Measurements from ENCODE around the gene PLXNB3. TPM values are rescaled to one million over a fixed set of nuclear protein-coding genes. Genes with fewer than 3 reads are reported as not detected.

The PLXNB3 gene
- total RNA-seq, 2 donors from 2014 or later, result 40.8 to 52.2 TPM

DNA sequence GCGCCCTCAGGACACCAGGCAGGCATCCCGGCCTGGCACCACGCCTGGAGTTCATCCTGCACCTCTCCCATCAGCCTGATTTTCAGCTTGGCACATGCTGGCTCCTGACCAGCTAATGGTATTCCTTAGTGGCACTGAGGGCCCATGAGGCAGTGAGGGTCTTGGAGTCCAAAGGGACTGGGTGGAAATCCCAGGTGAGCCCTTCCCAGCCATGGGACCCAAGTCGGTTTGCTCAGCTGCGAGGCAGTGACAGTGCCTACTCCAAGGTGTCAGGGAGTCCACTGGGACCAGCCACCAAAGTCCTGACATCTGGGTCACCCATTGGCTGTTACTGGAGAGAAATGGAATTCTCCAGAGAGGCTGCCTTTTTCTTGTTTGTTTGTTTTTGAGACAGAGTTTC, 35.3 kb downstream of the PLXNB3 start:
- ATAC-seq (ENCODE audit: insufficient number of reproducible peaks, low FRiP score, low read depth) (no peak), DNase-seq (ENCODE audit: low spot score) (no peak)
- Histone ChIP-seq H3K4me3 (no peak overlapping the region), H3K4me1 (ENCODE audit: control insufficient read depth in 1 of 2, low read depth in 2 of 2) (peaks cover 4 to 20% of the 10 kb centered on the region in 2 donors), H3K36me3 (peaks cover 5% of the 10 kb centered on the region), H3K27ac (peak overlapping the region in 1 of 2 donors; percentile 64), H3K9me3 (no peaks in the 10 kb centered on the region), H3K27me3 (replicated peaks; ENCODE audit: insufficient read depth) (no peaks in the 10 kb centered on the region)
- TF ChIP-seq, protein P1, sequence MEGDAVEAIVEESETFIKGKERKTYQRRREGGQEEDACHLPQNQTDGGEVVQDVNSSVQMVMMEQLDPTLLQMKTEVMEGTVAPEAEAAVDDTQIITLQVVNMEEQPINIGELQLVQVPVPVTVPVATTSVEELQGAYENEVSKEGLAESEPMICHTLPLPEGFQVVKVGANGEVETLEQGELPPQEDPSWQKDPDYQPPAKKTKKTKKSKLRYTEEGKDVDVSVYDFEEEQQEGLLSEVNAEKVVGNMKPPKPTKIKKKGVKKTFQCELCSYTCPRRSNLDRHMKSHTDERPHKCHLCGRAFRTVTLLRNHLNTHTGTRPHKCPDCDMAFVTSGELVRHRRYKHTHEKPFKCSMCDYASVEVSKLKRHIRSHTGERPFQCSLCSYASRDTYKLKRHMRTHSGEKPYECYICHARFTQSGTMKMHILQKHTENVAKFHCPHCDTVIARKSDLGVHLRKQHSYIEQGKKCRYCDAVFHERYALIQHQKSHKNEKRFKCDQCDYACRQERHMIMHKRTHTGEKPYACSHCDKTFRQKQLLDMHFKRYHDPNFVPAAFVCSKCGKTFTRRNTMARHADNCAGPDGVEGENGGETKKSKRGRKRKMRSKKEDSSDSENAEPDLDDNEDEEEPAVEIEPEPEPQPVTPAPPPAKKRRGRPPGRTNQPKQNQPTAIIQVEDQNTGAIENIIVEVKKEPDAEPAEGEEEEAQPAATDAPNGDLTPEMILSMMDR (IDR thresholded peaks at IDR 0.05), result no peak

GRCh38 chrX:153800177-153800722, 36.2 kb downstream of the PLXNB3 start:
- peaks cover 4 to 19% of the 10 kb centered on the region in 2 donors for H3K4me1 ChIP-seq (ENCODE audit: control insufficient read depth in 1 of 2, low read depth in 2 of 2)
- no peaks in the 10 kb centered on the region for H3K27me3 ChIP-seq (replicated peaks; ENCODE audit: insufficient read depth)
- no peak overlapping the region for H3K4me3 ChIP-seq
- H3K36me3 ChIP-seq, result peaks cover 5% of the 10 kb centered on the region
- DNase-seq (ENCODE audit: low spot score) (no peak), ATAC-seq (ENCODE audit: insufficient number of reproducible peaks, low FRiP score, low read depth) (no peak)
- H3K27ac ChIP-seq, result peak overlapping the region; percentile 43 to 64
- TF ChIP-seq, protein P1 (IDR thresholded peaks at IDR 0.05), result no peak
- no peaks in the 10 kb centered on the region for H3K9me3 ChIP-seq

- H3K36me3 ChIP-seq, result peaks cover 5% of the 10 kb centered on the region
- H3K27me3 ChIP-seq (replicated peaks; ENCODE audit: insufficient read depth), result no peaks in the 10 kb centered on the region
- DNase-seq (ENCODE audit: low spot score), result no peak
- peaks cover 1 to 14% of the 10 kb centered on the region in 2 donors for H3K4me1 ChIP-seq (ENCODE audit: control insufficient read depth in 1 of 2, low read depth in 2 of 2)
- H3K4me3 ChIP-seq, result no peak overlapping the region
- TF ChIP-seq, protein P1 (IDR thresholded peaks at IDR 0.05), result no peak
- peak overlapping the region; percentile 43 to 64 for H3K27ac ChIP-seq
- no peaks in the 10 kb centered on the region for H3K9me3 ChIP-seq
- ATAC-seq (ENCODE audit: insufficient number of reproducible peaks, low FRiP score, low read depth), result no peak
These were observed 36.7 kb downstream of the PLXNB3 start for GRCh38 chrX:153800746-153801145.

- DNase-seq (ENCODE audit: low spot score), result no peak
- peaks cover 5% of the 10 kb centered on the region for H3K36me3 ChIP-seq
- TF ChIP-seq, protein P1 (IDR thresholded peaks at IDR 0.05), result no peak
- peaks cover 0 to 6% of the 10 kb centered on the region in 2 donors for H3K4me1 ChIP-seq (ENCODE audit: control insufficient read depth in 1 of 2, low read depth in 2 of 2)
- no peak overlapping the region for H3K27ac ChIP-seq
- no peak overlapping the region for H3K4me3 ChIP-seq
- ATAC-seq (ENCODE audit: insufficient number of reproducible peaks, low FRiP score, low read depth), result no peak
- no peaks in the 10 kb centered on the region for H3K27me3 ChIP-seq (replicated peaks; ENCODE audit: insufficient read depth)
- no peaks in the 10 kb centered on the region for H3K9me3 ChIP-seq
These were observed 37.6 kb downstream of the PLXNB3 start for GRCh38 chrX:153801669-153802068.

GRCh38 chrX:153802513-153803045, 38.5 kb downstream of the PLXNB3 start:
- H3K4me1 ChIP-seq (ENCODE audit: control insufficient read depth in 1 of 2, low read depth in 2 of 2), result peaks cover 0 to 6% of the 10 kb centered on the region in 2 donors
- no peak overlapping the region for H3K4me3 ChIP-seq
- peaks cover 5% of the 10 kb centered on the region for H3K36me3 ChIP-seq
- TF ChIP-seq, protein P1 (IDR thresholded peaks at IDR 0.05), result no peak
- no peak overlapping the region for H3K27ac ChIP-seq
- ATAC-seq (ENCODE audit: insufficient number of reproducible peaks, low FRiP score, low read depth) (no peak), DNase-seq (ENCODE audit: low spot score) (no peak)
- no peaks in the 10 kb centered on the region for H3K9me3 ChIP-seq
- no peaks in the 10 kb centered on the region for H3K27me3 ChIP-seq (replicated peaks; ENCODE audit: insufficient read depth)
